ENCODE data around the gene FGFRL1.

Gene FGFRL1

DNA sequence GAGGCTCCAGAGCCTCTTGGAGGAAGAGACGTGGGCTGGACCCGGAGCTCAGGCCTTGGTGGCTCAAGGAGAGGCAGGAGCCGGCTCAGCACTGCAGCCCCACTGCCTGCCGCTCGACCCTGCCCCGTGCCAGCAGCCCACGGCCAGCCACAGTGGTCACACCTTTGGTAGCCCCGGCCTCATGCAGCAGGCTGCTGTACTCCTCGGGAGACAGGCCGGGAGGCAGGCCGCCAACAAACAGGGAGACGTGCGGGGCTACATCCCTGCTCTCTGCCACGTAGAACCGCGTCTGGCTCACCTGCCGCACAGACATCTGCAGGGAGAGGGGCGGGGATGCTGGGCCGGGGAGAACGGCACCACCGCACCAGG, 45.7 kb upstream of the FGFRL1 start:
- TF ChIP-seq, protein P1, sequence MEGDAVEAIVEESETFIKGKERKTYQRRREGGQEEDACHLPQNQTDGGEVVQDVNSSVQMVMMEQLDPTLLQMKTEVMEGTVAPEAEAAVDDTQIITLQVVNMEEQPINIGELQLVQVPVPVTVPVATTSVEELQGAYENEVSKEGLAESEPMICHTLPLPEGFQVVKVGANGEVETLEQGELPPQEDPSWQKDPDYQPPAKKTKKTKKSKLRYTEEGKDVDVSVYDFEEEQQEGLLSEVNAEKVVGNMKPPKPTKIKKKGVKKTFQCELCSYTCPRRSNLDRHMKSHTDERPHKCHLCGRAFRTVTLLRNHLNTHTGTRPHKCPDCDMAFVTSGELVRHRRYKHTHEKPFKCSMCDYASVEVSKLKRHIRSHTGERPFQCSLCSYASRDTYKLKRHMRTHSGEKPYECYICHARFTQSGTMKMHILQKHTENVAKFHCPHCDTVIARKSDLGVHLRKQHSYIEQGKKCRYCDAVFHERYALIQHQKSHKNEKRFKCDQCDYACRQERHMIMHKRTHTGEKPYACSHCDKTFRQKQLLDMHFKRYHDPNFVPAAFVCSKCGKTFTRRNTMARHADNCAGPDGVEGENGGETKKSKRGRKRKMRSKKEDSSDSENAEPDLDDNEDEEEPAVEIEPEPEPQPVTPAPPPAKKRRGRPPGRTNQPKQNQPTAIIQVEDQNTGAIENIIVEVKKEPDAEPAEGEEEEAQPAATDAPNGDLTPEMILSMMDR (IDR thresholded peaks at IDR 0.05): no peak

DNA sequence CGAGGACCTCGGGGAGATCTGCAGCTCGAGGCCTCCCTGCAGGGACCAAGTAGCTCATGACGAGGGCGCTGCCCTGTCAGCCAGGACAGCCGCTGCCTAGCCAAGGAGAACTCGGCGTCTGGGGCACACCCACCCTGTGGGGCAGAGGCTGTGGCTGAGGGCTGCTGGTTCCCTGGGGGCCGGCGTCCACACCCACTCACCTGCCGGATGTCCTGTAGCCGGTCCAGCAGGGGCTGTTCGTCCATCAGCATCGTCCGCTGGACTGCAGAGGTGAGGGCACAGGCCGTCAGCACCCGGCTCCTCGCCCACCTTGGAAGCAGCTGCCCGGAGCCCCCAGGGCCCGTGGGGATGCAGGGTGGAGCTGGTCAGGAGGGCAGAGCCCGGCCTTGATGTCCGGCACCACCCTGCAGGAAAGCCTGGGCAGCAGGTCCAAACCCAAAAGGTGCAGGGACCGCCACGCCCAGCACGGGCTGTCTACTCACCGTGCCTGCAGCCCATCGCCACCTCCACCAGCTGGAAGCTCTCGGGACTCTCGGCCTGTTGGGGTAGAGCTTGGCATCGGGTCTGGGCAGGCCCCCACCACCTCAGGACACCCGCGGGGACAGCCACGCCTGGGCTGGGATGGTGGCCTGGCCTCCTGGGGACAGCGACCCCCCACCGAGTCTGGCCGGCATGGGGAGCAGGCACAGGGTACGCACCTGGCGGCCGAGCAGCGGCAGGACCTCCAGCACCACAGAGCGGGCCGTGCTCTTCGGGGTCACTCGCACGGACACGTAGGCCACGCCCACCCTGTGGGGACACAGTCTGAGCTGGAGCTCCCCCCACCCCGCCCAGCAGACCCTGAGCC, 44.9 kb upstream of the FGFRL1 start:
- no peak for DNase-seq (ENCODE audit: low spot score)
- no peak overlapping the region for H3K27ac ChIP-seq
- TF ChIP-seq, protein P1 (IDR thresholded peaks at IDR 0.05): no peak
- H3K4me3 ChIP-seq: no peak overlapping the region

More for the DNA sequence above, 45.7 kb upstream of the FGFRL1 start:
- Histone ChIP-seq H3K4me3 (no peak overlapping the region), H3K27ac (no peak overlapping the region)
- no peak for DNase-seq (ENCODE audit: low spot score)

DNA sequence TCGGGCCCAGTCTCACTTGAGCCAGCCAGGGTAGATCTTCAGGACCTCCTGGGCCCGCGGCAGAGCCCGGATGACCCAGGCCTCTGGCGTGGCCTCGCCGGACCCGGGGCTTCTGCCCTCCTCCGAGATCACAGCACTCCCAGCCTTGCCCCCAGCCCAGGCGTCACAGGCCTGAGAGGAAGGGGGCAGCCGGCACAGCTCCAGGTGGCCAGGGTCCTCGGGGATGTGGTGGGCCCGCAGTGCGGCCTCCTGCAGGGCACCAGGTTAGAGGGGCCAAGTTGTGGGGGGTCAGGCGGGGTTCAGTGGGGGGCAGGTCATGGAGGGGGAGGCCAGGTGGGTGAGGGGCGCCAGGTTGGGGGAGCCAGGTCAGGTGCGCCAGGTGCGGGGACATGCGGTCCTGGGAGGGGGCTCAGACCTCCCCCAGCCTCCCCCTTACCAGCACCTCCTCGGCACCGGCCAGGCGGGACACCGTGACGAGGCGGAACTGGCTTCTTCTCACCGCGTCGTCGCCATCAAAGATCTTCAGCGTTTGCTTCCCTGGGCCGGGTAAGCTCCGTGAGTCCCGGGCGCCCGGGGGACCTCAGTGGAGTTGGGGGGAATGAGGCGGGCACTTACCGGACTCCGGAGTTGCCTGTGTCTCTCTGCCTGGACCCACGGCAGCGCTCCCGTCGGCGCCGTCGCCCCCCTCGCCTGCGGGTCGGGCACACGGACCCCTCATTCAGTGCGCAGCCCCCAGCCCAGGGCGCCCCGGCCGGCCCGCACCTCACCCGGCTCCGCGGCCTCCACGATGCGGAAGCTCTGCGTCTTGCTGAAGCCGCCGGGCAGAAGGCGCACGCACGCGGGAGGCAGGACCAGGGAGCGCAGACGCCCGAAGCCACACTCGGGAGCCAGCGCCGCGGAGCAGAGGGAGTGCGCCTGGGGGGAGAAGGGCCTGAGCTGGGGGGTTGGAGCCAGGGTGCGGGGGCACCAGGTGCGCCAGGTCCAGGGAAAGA, 44.0 kb upstream of the FGFRL1 start:
- H3K4me3 ChIP-seq: no peak overlapping the region
- H3K27ac ChIP-seq: no peak overlapping the region
- no peak for DNase-seq (ENCODE audit: low spot score)
- TF ChIP-seq, protein P1 (IDR thresholded peaks at IDR 0.05): no peak

DNA sequence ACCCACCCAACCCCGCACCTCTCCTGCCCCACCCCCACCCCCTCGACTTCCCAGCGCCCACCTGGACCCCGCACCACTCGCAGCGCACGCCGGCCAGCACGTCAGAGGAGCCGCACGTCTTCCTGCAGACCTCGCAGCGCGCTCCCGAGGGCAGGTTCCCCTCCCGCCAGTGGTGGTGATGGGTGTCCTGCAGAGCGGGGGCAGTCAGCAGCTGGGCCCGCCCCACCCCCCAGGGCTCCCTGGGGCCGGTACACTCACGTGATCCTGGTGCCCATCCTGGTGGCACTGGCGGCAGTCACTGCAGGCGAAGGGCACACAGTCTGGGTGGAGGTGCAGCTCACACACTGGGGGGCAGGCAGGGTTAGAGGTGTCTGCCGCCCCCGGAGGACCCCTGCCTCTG, 43.2 kb upstream of the FGFRL1 start:
- TF ChIP-seq, protein P1 (IDR thresholded peaks at IDR 0.05): no peak
- H3K27ac ChIP-seq: no peak overlapping the region
- H3K4me3 ChIP-seq: no peak overlapping the region
- DNase-seq (ENCODE audit: low spot score): no peak

DNA sequence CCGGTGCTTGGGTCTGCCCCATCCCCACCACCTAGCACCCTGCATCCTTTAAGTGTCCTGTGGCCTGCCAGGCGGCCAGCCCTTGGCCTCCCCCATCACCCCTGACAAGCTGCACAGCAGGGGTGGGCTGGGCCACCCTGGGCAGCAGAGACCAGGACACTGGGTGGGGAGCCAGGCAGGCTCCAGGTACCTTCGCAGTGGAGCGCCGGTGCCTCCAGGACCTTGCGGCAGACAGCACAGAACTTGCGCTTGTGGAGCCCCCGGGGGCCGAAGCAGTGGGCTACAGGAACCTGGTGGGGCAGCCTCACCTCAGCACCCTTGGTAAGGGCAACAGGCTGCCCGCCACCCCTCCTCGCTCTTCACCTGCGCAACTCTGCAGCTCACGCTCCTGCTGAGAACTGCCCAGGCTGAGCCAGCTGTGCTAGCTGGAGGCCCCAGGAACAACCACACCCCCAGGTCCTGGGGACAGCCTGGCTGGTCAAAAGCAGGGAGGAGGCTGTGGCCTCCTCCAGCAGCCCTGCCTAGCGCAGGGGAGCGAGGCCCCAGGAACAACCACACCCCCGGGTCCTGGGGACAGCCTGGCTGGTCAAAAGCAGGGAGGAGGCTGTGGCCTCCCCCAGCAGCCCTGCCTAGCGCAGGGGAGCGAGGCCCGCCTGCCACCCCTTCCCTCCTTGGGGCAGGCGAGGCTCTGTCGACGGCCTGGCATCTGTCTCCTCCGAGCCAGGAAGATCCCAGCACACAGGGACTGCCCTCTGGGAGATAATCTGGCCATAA, 42.6 kb upstream of the FGFRL1 start:
- DNase-seq (ENCODE audit: low spot score): no peak
- no peak overlapping the region for H3K27ac ChIP-seq
- H3K4me3 ChIP-seq: no peak overlapping the region
- TF ChIP-seq, protein P1 (IDR thresholded peaks at IDR 0.05): no peak

DNA sequence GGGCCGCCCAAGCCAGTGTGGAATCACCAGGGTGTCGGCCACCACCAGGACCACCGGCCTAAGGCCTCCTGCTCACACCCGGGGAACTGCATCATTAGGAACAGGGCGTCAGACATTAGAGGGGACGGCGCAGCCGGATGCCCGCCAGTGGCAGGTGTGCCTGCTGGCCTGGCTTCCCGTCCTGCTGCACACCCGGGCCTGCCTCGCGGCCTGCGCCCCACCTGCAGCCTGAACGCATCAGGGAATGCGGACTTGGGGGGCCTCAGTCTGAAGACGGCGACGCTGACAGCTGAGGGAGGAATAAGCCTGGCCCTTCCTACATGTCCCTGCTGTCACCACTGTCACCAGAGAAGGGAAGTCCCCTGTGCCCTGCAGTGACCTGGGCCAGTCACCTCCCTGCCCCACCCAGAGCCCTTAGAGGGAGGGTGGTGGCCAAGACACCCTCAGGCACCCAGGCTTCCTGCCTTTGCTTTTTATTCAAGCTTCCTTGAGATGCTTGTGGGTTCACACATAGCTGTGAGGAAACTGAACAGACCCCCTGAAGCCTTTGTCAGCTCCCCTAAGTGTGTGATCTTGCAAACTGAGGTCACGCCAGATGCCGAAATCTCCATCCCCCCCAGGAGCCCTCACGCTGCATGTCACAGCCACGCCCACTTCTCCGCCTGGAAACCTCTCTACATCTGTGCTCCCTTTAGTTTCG, 41.2 kb upstream of the FGFRL1 start:
- TF ChIP-seq, protein P1 (IDR thresholded peaks at IDR 0.05): no peak
- DNase-seq (ENCODE audit: low spot score): no peak
- Histone ChIP-seq H3K4me3 (no peak overlapping the region), H3K27ac (no peak overlapping the region)

Measured in coronary artery (tissue), 2 donors.